Mesothelial cell of epicardium (in vitro differentiated cells): ENCODE results near the gene MFSD6. TPM values are rescaled to one million over a fixed set of nuclear protein-coding genes. Genes with fewer than 3 reads are reported as not detected.
"Not testable (repeated sequence)": the region's sequence is repeated elsewhere in the genome, so short reads cannot be mapped to it uniquely, and the experiment has no call there.

Experiments
- DNase-seq, 2 experiments: peaks; one replicate each; pipeline ENCODE4 v3.0.0; 2021; ENCODE audit warnings: low spot score in 2 of 2; ENCODE audit not compliant: unreplicated experiment in 2 of 2
- H3K27ac Mint-ChIP-seq: 2 replicates; pipeline ENCODE4 v1.8.0; 2021; ENCODE audit warnings: mixed read lengths
- H3K27me3 Mint-ChIP-seq: 2 replicates; pipeline ENCODE4 v1.8.0; 2021; ENCODE audit warnings: low read depth, mixed read lengths
- H3K36me3 Mint-ChIP-seq: 2 replicates; pipeline ENCODE4 v1.8.0; 2021; ENCODE audit warnings: mixed read lengths
- H3K4me1 Mint-ChIP-seq: 2 replicates; pipeline ENCODE4 v1.8.0; 2021; ENCODE audit warnings: mixed read lengths
- H3K4me3 Mint-ChIP-seq: 2 replicates; pipeline ENCODE4 v1.8.0; 2021; ENCODE audit warnings: mild to moderate bottlenecking, moderate library complexity, mixed read lengths
- H3K9me3 Mint-ChIP-seq: 2 replicates; pipeline ENCODE4 v1.8.0; 2021; ENCODE audit warnings: mixed read lengths
- CTCF ChIP-seq: fragments of 200-600 bp; sonication (generic); IDR thresholded peaks from one replicate; pipeline ENCODE4 v1.5.0; 2021; ENCODE audit warnings: antibody characterized with exemption; ENCODE audit not compliant: unreplicated experiment
- total RNA-seq: library from RNA; stranded (reverse); gene quantifications from 3 replicates; pipeline ENCODE4 v1.2.1, GENCODE V29; 2021

Gene MFSD6
- total RNA-seq, 1 donor from 2014 or later: 11.7 TPM

DNA sequence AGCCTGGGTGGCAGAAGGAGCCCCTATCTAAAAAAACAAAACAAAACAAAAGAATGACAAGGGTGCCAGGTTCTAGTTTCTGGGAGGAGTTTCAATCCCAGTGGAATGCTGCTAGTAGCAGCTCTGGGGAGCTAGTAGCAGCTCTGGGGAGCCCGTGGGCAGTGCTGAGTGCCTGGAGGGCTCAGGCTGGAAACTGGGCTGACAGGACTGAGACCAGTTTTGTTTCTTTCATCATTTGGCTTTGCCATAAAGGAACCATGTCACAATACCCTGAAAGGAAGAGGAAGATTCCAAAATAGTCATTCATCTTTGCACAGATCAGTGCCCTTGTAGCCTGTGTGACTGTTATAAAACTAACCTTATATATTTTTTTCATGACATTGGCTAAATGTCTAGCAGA is 10.6 kb downstream of the MFSD6 start:
- Mint-ChIP-seq H3K4me1 (peaks cover 2% of the 10 kb centered on the region), H3K36me3 (no peaks in the 10 kb centered on the region), H3K9me3 (peaks cover under 1% of the 10 kb centered on the region), H3K27me3 (no peaks in the 10 kb centered on the region), H3K27ac (no peak overlapping the region), H3K4me3 (no peak overlapping the region)
- no peak for TF ChIP-seq CTCF
- DNase-seq: no peak

- H3K4me1 Mint-ChIP-seq: peaks cover 2% of the 10 kb centered on the region
- peaks cover 6% of the 10 kb centered on the region for H3K36me3 Mint-ChIP-seq
- no peak overlapping the region for H3K4me3 Mint-ChIP-seq
- H3K9me3 Mint-ChIP-seq: peaks cover 14% of the 10 kb centered on the region
- TF ChIP-seq CTCF: no peak
- H3K27me3 Mint-ChIP-seq: no peaks in the 10 kb centered on the region
- no peak for DNase-seq
- H3K27ac Mint-ChIP-seq: no peak overlapping the region
Measured at GRCh38 chr2:190420801-190421200, 12.6 kb downstream of the MFSD6 start.

GRCh38 chr2:190425221-190425866 is 17.2 kb downstream of the MFSD6 start:
- H3K27me3 Mint-ChIP-seq: no peaks in the 10 kb centered on the region
- H3K27ac Mint-ChIP-seq: no peak overlapping the region
- no peak for TF ChIP-seq CTCF
- peaks cover 30% of the 10 kb centered on the region for H3K9me3 Mint-ChIP-seq
- no peak overlapping the region for H3K4me3 Mint-ChIP-seq
- H3K36me3 Mint-ChIP-seq: peaks cover 17% of the 10 kb centered on the region
- no peak for DNase-seq
- H3K4me1 Mint-ChIP-seq: no peaks in the 10 kb centered on the region

DNA sequence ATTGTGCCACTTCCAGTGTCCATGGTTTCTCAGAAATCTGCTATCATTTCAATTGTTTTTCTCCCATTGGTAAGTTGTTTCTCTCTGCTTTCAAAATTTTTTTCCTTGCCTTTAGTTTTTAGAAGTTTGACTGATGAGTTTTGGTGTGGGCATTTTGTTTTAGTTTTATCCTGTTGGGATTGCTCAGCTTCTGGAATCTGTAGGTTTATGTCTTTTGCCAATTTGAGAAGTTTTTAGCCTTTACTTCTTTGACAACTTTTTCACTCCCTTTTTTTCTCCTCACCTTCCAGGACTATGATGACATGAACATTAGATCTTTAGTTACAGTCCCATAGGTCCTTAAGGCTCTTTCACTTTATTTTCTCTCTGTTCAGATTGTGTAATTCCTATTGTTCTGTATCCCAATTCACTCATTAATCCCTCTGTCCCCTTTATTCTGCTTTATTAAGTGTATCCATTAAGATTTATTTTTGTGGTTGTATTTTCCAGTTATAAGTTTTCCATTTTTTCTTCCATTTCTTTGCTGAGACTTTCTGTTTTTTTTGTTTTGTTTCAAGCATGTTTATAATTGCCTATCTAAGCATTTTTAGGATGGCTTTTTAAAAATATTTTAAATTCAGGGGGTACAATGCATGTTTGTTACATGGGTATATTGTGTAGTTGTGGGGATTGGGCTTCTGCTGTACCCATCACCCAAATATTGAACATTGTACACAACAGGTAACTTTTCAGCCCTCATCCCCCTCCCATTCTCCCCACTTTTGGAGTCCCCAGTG is 17.9 kb downstream of the MFSD6 start:
- H3K4me3 Mint-ChIP-seq: no peak overlapping the region
- TF ChIP-seq CTCF: no peak
- H3K27ac Mint-ChIP-seq: no peak overlapping the region
- H3K27me3 Mint-ChIP-seq: no peaks in the 10 kb centered on the region
- H3K9me3 Mint-ChIP-seq: peaks cover 30% of the 10 kb centered on the region
- no peak for DNase-seq
- H3K4me1 Mint-ChIP-seq: no peaks in the 10 kb centered on the region
- H3K36me3 Mint-ChIP-seq: peaks cover 17% of the 10 kb centered on the region

- H3K27me3 Mint-ChIP-seq, DNase-seq, H3K4me3 Mint-ChIP-seq, H3K4me1 Mint-ChIP-seq, H3K27ac Mint-ChIP-seq: not testable (repeated sequence)
- Mint-ChIP-seq H3K9me3 (peaks cover 15% of the 10 kb centered on the region), H3K36me3 (peaks cover 13% of the 10 kb centered on the region)
Measured at GRCh38 chr2:190430866-190431265, 22.7 kb downstream of the MFSD6 start.

GRCh38 chr2:190431907-190432306 is 23.8 kb downstream of the MFSD6 start:
- no peak for DNase-seq
- TF ChIP-seq CTCF: no peak
- peaks cover 9% of the 10 kb centered on the region for H3K4me1 Mint-ChIP-seq
- H3K36me3 Mint-ChIP-seq: peaks cover 16% of the 10 kb centered on the region
- H3K27ac Mint-ChIP-seq: peak overlapping the region; percentile 55
- H3K4me3 Mint-ChIP-seq: no peak overlapping the region
- peaks cover 6% of the 10 kb centered on the region for H3K9me3 Mint-ChIP-seq
- no peaks in the 10 kb centered on the region for H3K27me3 Mint-ChIP-seq
